Neutrophil (primary cell): Measurements from ENCODE around the gene FREY1.

Experiments used
- H3K27ac ChIP-seq: fragments of 200-600 bp; sonication (generic); 2 replicates; pipeline ENCODE4 v1.5.1; 2016; ENCODE audit warnings: mild to moderate bottlenecking, moderate library complexity
- H3K27me3 ChIP-seq: fragments of 200-600 bp; sonication (generic); 2 replicates; pipeline ENCODE4 v1.6.0; 2016; ENCODE audit warnings: mild to moderate bottlenecking
- H3K36me3 ChIP-seq: fragments of 200-600 bp; sonication (generic); 2 replicates; pipeline ENCODE4 v1.5.1; 2017
- H3K4me1 ChIP-seq, 2 experiments: fragments of 200-600 bp in 1 of 2; sonication (generic) in 1 of 2; 1 replicate in 1 of 2; 2 replicates in 1 of 2; pipeline versions ENCODE4 v1.5.1 to v1.6.1; 2013 to 2016; ENCODE audit warnings: low read depth in 1 of 2, low read length in 1 of 2, mild to moderate bottlenecking in 1 of 2, moderate library complexity in 1 of 2; ENCODE audit not compliant: control insufficient read depth in 1 of 2, insufficient read depth in 1 of 2
- H3K4me3 ChIP-seq, 2 experiments: fragments of 200-600 bp in 1 of 2; sonication (generic) in 1 of 2; 1 replicate in 1 of 2; 2 replicates in 1 of 2; pipeline ENCODE4 v1.5.1; 2013 to 2016; ENCODE audit warnings: low read depth in 1 of 2, low read length in 1 of 2, mild to moderate bottlenecking in 1 of 2, moderate library complexity in 1 of 2
- H3K9me3 ChIP-seq: fragments of 200-600 bp; sonication (generic); 2 replicates; pipeline ENCODE4 v1.5.1; 2016
- CTCF ChIP-seq: fragments of 200-600 bp; sonication (generic); IDR thresholded peaks from 2 replicates; pipeline ENCODE4 v1.5.1; 2016; ENCODE audit warnings: antibody characterized with exemption

FREY1 gene

GRCh38 chr11:45906965-45907611 is at the start of gene FREY1:
Gene FREY1, minus strand, starts transcription at chr11:45907271. Its CDS starts 26 bp downstream, at chr11:45907245.
- no peak within 1 kb of the TSS for H3K27ac ChIP-seq
- no peaks in the 10 kb centered on the region for H3K4me1 ChIP-seq
- peaks cover 35% of the 10 kb centered on the region for H3K27me3 ChIP-seq
- H3K4me3 ChIP-seq, result no peak within 1 kb of the TSS
- H3K36me3 ChIP-seq, result peaks cover 38% of the 10 kb centered on the region
- H3K9me3 ChIP-seq, result no peaks in the 10 kb centered on the region
- TF ChIP-seq CTCF, result no peak

GRCh38 chr11:45949992-45950407 is 42.9 kb upstream of the FREY1 start:
- no peaks in the 10 kb centered on the region for H3K27me3 ChIP-seq
- no peak overlapping the region for H3K4me3 ChIP-seq
- H3K4me1 ChIP-seq, result no peaks in the 10 kb centered on the region
- no peaks in the 10 kb centered on the region for H3K9me3 ChIP-seq
- peaks cover 95% of the 10 kb centered on the region for H3K36me3 ChIP-seq
- TF ChIP-seq CTCF, result no peak
- H3K27ac ChIP-seq, result no peak overlapping the region

GRCh38 chr11:45948356-45948755 is 41.3 kb upstream of the FREY1 start:
- H3K4me3 ChIP-seq, result no peak overlapping the region
- H3K9me3 ChIP-seq, result no peaks in the 10 kb centered on the region
- no peaks in the 10 kb centered on the region for H3K4me1 ChIP-seq
- H3K27ac ChIP-seq, result no peak overlapping the region
- H3K27me3 ChIP-seq, result no peaks in the 10 kb centered on the region
- H3K36me3 ChIP-seq, result peaks cover 99% of the 10 kb centered on the region
- no peak for TF ChIP-seq CTCF

- Histone ChIP-seq H3K27me3 (no peaks in the 10 kb centered on the region), H3K4me3 (no peak overlapping the region), H3K36me3 (peaks cover 98% of the 10 kb centered on the region), H3K4me1 (no peaks in the 10 kb centered on the region), H3K9me3 (no peaks in the 10 kb centered on the region), H3K27ac (no peak overlapping the region)
- no peak for TF ChIP-seq CTCF
These were observed 40.8 kb upstream of the FREY1 start for GRCh38 chr11:45947885-45948284.

GRCh38 chr11:45945397-45945999 is 38.4 kb upstream of the FREY1 start:
- H3K36me3 ChIP-seq, result peaks cover 99% of the 10 kb centered on the region
- no peak for TF ChIP-seq CTCF
- no peak overlapping the region for H3K27ac ChIP-seq
- no peak overlapping the region for H3K4me3 ChIP-seq
- H3K9me3 ChIP-seq, result no peaks in the 10 kb centered on the region
- H3K4me1 ChIP-seq, result no peaks in the 10 kb centered on the region
- H3K27me3 ChIP-seq, result no peaks in the 10 kb centered on the region
